Caco-2 (cell line): ENCODE measurements around the gene NUAK1. TPM values are rescaled to one million over a fixed set of nuclear protein-coding genes. Genes with fewer than 3 reads are reported as not detected.

ENCODE experiments used
- BruUV-seq: library from RNA; stranded (reverse); fragments of 400-500 nt; replicated peaks from 2 replicates; lab custom pipeline; 2021; lab: Mats Ljungman, UMichigan
- CTCF ChIA-PET: fragments of 300-600 bp; sonication (Branson Sonifier 250); formaldehyde crosslinking; loops from one replicate; lab custom pipeline; 2022; ENCODE audit warnings: antibody characterized with exemption; lab: Charles Lee
- POLR2A ChIA-PET: fragments of 300-600 bp; sonication (Branson Sonifier 250); formaldehyde crosslinking; loops from one replicate; lab custom pipeline; 2022; ENCODE audit warnings: antibody characterized with exemption; lab: Charles Lee
- DNase-seq, 2 experiments: peaks; one replicate each; pipeline versions ENCODE4 v3.0.0 to v3.0.0-alpha.2; 2020 to 2022
- H3K27me3 ChIP-seq: replicated peaks from 2 replicates; pipeline ENCODE4 v1.6.0; 2011; ENCODE audit warnings: low read length; ENCODE audit not compliant: control insufficient read depth, insufficient read depth
- H3K36me3 ChIP-seq: 2 replicates; pipeline ENCODE4 v1.5.1; 2011; ENCODE audit warnings: low read length; ENCODE audit not compliant: control insufficient read depth, insufficient read depth
- H3K4me1 ChIP-seq: fragments of 250-450 bp; sonication (Bioruptor Pico); 2 replicates; pipeline ENCODE4 v1.5.1; 2020; ENCODE audit warnings: mild to moderate bottlenecking
- H3K4me3 ChIP-seq: 2 replicates; pipeline ENCODE4 v1.5.1; 2011; ENCODE audit warnings: low read depth, mild to moderate bottlenecking, control low read depth, low read length
- H3K9me3 ChIP-seq: fragments of 250-450 bp; sonication (Bioruptor Pico); 2 replicates; pipeline ENCODE4 v1.5.1; 2020; ENCODE audit warnings: mild to moderate bottlenecking, moderate library complexity
- H3K27ac Mint-ChIP-seq: one replicate; pipeline ENCODE4 v1.8.0; 2022; ENCODE audit warnings: mixed read lengths; ENCODE audit not compliant: unreplicated experiment
- H3K27me3 Mint-ChIP-seq: one replicate; pipeline ENCODE4 v1.8.0; 2022; ENCODE audit warnings: mixed read lengths; ENCODE audit not compliant: insufficient read depth, unreplicated experiment
- H3K36me3 Mint-ChIP-seq: one replicate; pipeline ENCODE4 v1.8.0; 2022; ENCODE audit warnings: mild to moderate bottlenecking, mixed read lengths; ENCODE audit not compliant: insufficient read depth, unreplicated experiment
- H3K4me1 Mint-ChIP-seq: one replicate; pipeline ENCODE4 v1.8.0; 2022; ENCODE audit warnings: low read depth, mixed read lengths; ENCODE audit not compliant: unreplicated experiment
- H3K4me3 Mint-ChIP-seq: one replicate; pipeline ENCODE4 v1.8.0; 2022; ENCODE audit warnings: mild to moderate bottlenecking, moderate library complexity, mixed read lengths; ENCODE audit not compliant: unreplicated experiment
- H3K9me3 Mint-ChIP-seq: one replicate; pipeline ENCODE4 v1.8.0; 2022; ENCODE audit warnings: mixed read lengths; ENCODE audit not compliant: unreplicated experiment
- intact Hi-C: fragments of 100-400 bp; cut with micrococcal nuclease; formaldehyde crosslinking; loops from one replicate; pipeline ENCODE4 v1.10.0; 2022; ENCODE audit not compliant: unreplicated experiment
- total RNA-seq: library from RNA; stranded (reverse); gene quantifications from 2 replicates; pipeline ENCODE4 v1.2.3, GENCODE V29; 2022
- TF ChIP-seq, protein P1 (sequence below), 2 experiments: fragments of 200-600 bp in 1 of 2; IDR thresholded peaks; 1 replicate in 1 of 2; 2 replicates in 1 of 2; pipeline versions ENCODE4 v1.5.1 to v1.8.0; 2011 to 2022; ENCODE audit warnings: antibody characterized with exemption in 1 of 2, control low read depth in 1 of 2, inconsistent platforms in 1 of 2, low read depth in 1 of 2, low read length in 1 of 2, mild to moderate bottlenecking in 1 of 2, moderate library complexity in 1 of 2; ENCODE audit not compliant: insufficient read depth in 1 of 2, severe bottlenecking in 1 of 2, unreplicated experiment in 1 of 2

Gene NUAK1
- total RNA-seq, 1 experiment from 2014 or later = 3.7 TPM

DNA sequence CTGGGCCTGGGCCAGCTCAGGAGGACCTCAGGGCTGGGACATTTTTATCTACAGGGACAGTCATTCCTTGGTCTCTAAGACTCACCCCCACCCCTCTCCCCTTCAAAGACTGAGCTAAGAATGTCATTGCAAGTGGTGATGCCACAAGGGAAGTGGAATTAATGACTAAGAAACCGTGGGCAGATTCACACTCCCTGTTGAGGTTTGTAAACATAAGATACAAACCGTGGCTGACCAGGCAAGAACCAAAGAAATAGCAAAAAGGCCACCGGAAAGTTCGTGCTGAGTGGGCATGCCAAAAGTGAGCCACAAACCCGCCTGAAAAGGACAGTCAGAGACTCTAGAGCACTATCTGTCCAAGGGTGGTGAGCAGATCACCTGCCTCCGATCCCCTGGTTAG is 25.7 kb downstream of the NUAK1 start:
- H3K27ac Mint-ChIP-seq = no peak overlapping the region
- peaks cover 32% of the 10 kb centered on the region for H3K4me1 Mint-ChIP-seq
- no peaks in the 10 kb centered on the region for H3K9me3 Mint-ChIP-seq
- intact Hi-C loops = no loop called here
- no peaks in the 10 kb centered on the region for H3K36me3 ChIP-seq
- no peak for DNase-seq
- peaks cover 4% of the 10 kb centered on the region for H3K36me3 Mint-ChIP-seq
- no peaks in the 10 kb centered on the region for H3K9me3 ChIP-seq
- no peaks in the 10 kb centered on the region for H3K27me3 ChIP-seq
- no peak overlapping the region for H3K4me3 ChIP-seq
- H3K27me3 Mint-ChIP-seq = no peaks in the 10 kb centered on the region
- CTCF ChIA-PET = interaction anchor here (1.1 kb wide), 1 partner anchor 14 kb away, joined by 4 read pairs; no protein-coding TSS in a partner anchor
- peaks cover 36% of the 10 kb centered on the region for H3K4me1 ChIP-seq
- TF ChIP-seq, protein P1, sequence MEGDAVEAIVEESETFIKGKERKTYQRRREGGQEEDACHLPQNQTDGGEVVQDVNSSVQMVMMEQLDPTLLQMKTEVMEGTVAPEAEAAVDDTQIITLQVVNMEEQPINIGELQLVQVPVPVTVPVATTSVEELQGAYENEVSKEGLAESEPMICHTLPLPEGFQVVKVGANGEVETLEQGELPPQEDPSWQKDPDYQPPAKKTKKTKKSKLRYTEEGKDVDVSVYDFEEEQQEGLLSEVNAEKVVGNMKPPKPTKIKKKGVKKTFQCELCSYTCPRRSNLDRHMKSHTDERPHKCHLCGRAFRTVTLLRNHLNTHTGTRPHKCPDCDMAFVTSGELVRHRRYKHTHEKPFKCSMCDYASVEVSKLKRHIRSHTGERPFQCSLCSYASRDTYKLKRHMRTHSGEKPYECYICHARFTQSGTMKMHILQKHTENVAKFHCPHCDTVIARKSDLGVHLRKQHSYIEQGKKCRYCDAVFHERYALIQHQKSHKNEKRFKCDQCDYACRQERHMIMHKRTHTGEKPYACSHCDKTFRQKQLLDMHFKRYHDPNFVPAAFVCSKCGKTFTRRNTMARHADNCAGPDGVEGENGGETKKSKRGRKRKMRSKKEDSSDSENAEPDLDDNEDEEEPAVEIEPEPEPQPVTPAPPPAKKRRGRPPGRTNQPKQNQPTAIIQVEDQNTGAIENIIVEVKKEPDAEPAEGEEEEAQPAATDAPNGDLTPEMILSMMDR (IDR thresholded peaks at IDR 0.05; ENCODE audit: insufficient read depth in 1 of 2, low read depth in 1 of 2, low read length in 1 of 2, severe bottlenecking in 1 of 2, unreplicated experiment in 1 of 2) = no peak
- BruUV-seq = no TSS peak
- H3K4me3 Mint-ChIP-seq = no peak overlapping the region
- POLR2A ChIA-PET = interaction anchor here (0.5 kb wide), 1 partner anchor 783 kb away, joined by 5 read pairs; the partner anchor contains the start of gene C12orf75

DNA sequence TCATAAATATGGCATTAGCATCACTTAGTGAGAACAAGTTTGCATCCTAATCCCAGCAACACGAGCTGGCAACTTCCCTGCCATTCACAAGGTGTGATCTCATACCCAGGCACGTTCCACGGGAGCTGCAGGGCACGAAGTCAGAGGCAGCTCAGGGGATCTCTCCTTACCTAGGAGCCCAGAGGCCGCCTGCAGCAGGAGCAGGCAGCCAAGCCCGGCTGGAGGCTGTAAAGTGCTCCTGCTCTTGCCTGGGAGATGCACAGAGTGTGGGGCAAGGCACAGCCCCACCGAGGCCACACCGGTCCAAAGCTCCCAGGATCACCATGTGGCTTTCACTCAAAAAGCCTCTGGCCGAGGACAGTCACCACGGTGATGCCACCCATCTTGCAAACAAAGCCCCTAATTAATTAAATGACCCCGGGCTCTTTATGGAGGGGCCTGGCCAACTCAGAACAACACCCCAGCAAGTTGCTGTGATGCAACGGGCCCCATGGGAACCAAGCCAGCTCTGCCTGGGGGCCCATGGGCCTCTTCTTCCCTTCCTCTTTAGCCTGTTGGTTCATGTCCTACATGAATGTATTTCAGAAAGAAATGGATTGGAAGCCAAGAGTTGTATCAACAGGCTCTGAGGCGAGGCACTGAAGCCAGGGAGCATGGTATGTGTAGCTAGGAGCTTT is 26.5 kb downstream of the NUAK1 start:
- TF ChIP-seq, protein P1 (IDR thresholded peaks at IDR 0.05; ENCODE audit: insufficient read depth in 1 of 2, low read depth in 1 of 2, low read length in 1 of 2, severe bottlenecking in 1 of 2, unreplicated experiment in 1 of 2) = no peak
- H3K36me3 Mint-ChIP-seq = peaks cover 1% of the 10 kb centered on the region
- Histone ChIP-seq H3K27me3 (no peaks in the 10 kb centered on the region), H3K4me3 (no peak overlapping the region), H3K4me1 (peaks cover 39% of the 10 kb centered on the region), H3K36me3 (no peaks in the 10 kb centered on the region), H3K9me3 (no peaks in the 10 kb centered on the region)
- no peaks in the 10 kb centered on the region for H3K27me3 Mint-ChIP-seq
- ChIA-PET POLR2A (no interaction called here), CTCF (interaction anchor here (1.1 kb wide), 1 partner anchor 14 kb away, joined by 4 read pairs; no protein-coding TSS in a partner anchor)
- no peaks in the 10 kb centered on the region for H3K9me3 Mint-ChIP-seq
- H3K4me3 Mint-ChIP-seq = no peak overlapping the region
- intact Hi-C loops = no loop called here
- H3K27ac Mint-ChIP-seq = no peak overlapping the region
- peaks cover 34% of the 10 kb centered on the region for H3K4me1 Mint-ChIP-seq
- no peak for DNase-seq
- BruUV-seq = no TSS peak

DNA sequence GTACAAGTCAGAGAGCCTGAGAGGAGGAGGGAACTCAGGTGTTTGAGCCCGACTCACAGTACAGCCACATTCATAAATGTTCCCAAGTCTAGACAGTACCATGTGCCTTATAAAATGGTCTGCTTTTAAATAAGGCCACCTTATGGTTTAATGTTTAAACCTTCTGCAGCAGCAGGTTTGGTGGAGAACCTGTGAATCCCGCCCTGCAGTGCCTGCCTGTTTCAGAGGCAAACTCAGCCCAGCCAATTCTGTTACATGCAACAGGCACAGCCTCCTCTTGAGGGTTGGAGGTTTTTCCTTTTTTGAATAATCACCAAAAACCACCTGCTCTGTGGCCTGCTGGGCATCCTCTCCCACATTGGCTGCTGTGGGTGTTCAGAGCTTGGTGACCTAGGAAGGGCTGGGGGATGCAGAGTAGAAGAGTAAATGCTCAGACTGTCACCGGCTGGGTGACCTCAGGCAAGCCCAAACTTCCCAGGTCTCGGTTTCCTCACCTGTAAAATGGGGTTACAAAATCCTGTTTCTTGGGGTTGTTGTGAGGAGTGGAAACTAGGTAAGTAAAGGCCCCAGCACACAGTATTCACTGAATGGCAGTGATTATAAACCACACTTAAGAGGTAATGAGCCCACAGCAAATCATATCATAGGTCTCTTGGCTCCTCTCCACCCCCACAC is 28.0 kb downstream of the NUAK1 start:
- Mint-ChIP-seq H3K27ac (no peak overlapping the region), H3K4me3 (no peak overlapping the region), H3K36me3 (no peaks in the 10 kb centered on the region), H3K27me3 (no peaks in the 10 kb centered on the region), H3K9me3 (no peaks in the 10 kb centered on the region), H3K4me1 (peaks cover 33% of the 10 kb centered on the region)
- H3K36me3 ChIP-seq = no peaks in the 10 kb centered on the region
- ChIA-PET CTCF (no interaction called here), POLR2A (no interaction called here)
- no peaks in the 10 kb centered on the region for H3K9me3 ChIP-seq
- no TSS peak for BruUV-seq
- no peaks in the 10 kb centered on the region for H3K27me3 ChIP-seq
- intact Hi-C loops = no loop called here
- peaks cover 49% of the 10 kb centered on the region for H3K4me1 ChIP-seq
- no peak overlapping the region for H3K4me3 ChIP-seq
- TF ChIP-seq, protein P1 (IDR thresholded peaks at IDR 0.05; ENCODE audit: insufficient read depth in 1 of 2, low read depth in 1 of 2, low read length in 1 of 2, severe bottlenecking in 1 of 2, unreplicated experiment in 1 of 2) = no peak
- DNase-seq = no peak
